Adrenal gland (tissue), 12 donors: Measurements from ENCODE around the gene ORMDL3. TPM values are rescaled to one million over a fixed set of nuclear protein-coding genes. Genes with fewer than 3 reads are reported as not detected.
"Not testable (repeated sequence)": the region's sequence is repeated elsewhere in the genome, so short reads cannot be mapped to it uniquely, and the experiment has no call there.

Source experiments
- DNase-seq, 7 donors: peaks; one replicate each; pipeline ENCODE4 v3.0.0-alpha.2; 2019 to 2020
- H3K27ac ChIP-seq, 5 donors: fragments of 200-600 bp; sonication (generic) in 4 of 5; 1 replicate in 3 of 5; 2 replicates in 2 of 5; pipeline versions ENCODE4 v1.5.1 to v1.8.0; 2016 to 2020; ENCODE audit warnings: mild to moderate bottlenecking in 1 of 5
- H3K27me3 ChIP-seq: fragments of 200-600 bp; 2 replicates; pipeline ENCODE4 v1.8.0; 2021
- H3K36me3 ChIP-seq, 2 donors: fragments of 200-600 bp; replicated peaks in 1 of 2; 1 replicate in 1 of 2; 2 replicates in 1 of 2; pipeline versions ENCODE4 v1.5.1 to v1.8.0; 2018 to 2022
- H3K4me1 ChIP-seq, 2 donors: fragments of 200-600 bp; replicated peaks in 1 of 2; 1 replicate in 1 of 2; 2 replicates in 1 of 2; pipeline versions ENCODE4 v1.5.1 to v1.8.0; 2018 to 2021
- H3K4me3 ChIP-seq, 4 donors: fragments of 200-600 bp; sonication (generic) in 3 of 4; one replicate each; pipeline ENCODE4 v1.5.1; 2016 to 2018
- H3K9me3 ChIP-seq, 3 donors: fragments of 200-600 bp; sonication (generic) in 1 of 3; replicated peaks in 1 of 3; 1 replicate in 2 of 3; 2 replicates in 1 of 3; pipeline versions ENCODE4 v1.5.1 to v1.8.0; 2016 to 2021
- POLR2A ChIP-seq, 2 donors: fragments of 450-650 bp; IDR thresholded peaks; one replicate each; pipeline ENCODE4 v1.6.1; 2017; ENCODE audit warnings: antibody characterized with exemption in 2 of 2, mild to moderate bottlenecking in 2 of 2, moderate library complexity in 1 of 2
- WGBS, 4 donors: extraction: QIAGEN DNeasy Blood & Tissue Kit in 2 of 4; methylation state at CpG; one replicate each; pipeline versions ENCODE4 v1.1.5 to v1.1.7; 2013 to 2017; 5-methylcytosine and 5-hydroxymethylcytosine counted together
- intact Hi-C, 2 donors: fragments of 100-400 bp; cut with DNase I; formaldehyde crosslinking; loops; one replicate each; pipeline versions ENCODE4 v1.14.1 to v1.15.0; 2022 to 2023
- polyA plus RNA-seq, 3 donors: library from polyadenylated mRNA; stranded (reverse); fragments of 200-250 nt in 2 of 3; fragments of 350-450 nt in 1 of 3; fragmentation: Illumina TruSeq in 1 of 3; extraction: RNeasy Lipid Tissue Mini Kit (QIAGEN cat#74804) in 1 of 3; gene quantifications; one replicate each; pipeline ENCODE4 v1.2.3, GENCODE V29; 2013 to 2014
- total RNA-seq, 9 donors: library from RNA; depleted of rRNA in 4 of 9; stranded (reverse); fragments of >200 nt in 4 of 9; fragments of 120-200 nt in 1 of 9; fragmentation: NEBNext Ultra II Directional in 1 of 9; extraction: Animal tissue kit (Norgen Biotek cat#: 25700) in 1 of 9; gene quantifications; one replicate each; pipeline versions ENCODE4 v1.1.0 to v1.2.4, GENCODE V29; 2013 to 2023
- TF ChIP-seq, protein P1 (sequence below), 6 experiments: fragments of 450-650 bp in 4 of 6; fragments of 200-600 bp in 2 of 6; sonication (generic) in 1 of 6; IDR thresholded peaks; 1 replicate in 5 of 6; 2 replicates in 1 of 6; pipeline versions ENCODE4 v1.5.1 to v1.8.0; 2016 to 2021; ENCODE audit warnings: antibody characterized with exemption in 6 of 6, mild to moderate bottlenecking in 2 of 6, moderate library complexity in 1 of 6
- donor health status: healthy with polysubstance abuse.
- donor health status: Bipolar disorder and iron deficiency.
- donor health status: DM: yes; HTN: yes; CAD: no.
- donor health status: DM: no; HTN: no; CAD: no.
- donor health status: DM: no; HTN: no; CAD: no.
- donor health status: DM: yes; HTN: yes; CAD: no.

The ORMDL3 gene
- total and polyA plus RNA-seq, 12 donors: 29.1 to 102 (median 51.9) TPM

- Histone ChIP-seq H3K27me3 (no peaks in the 10 kb centered on the region), H3K4me3 (peak overlapping the region in 1 of 4 donors; percentile 55), H3K4me1 (no peaks in the 10 kb centered on the region), H3K9me3 (no peaks in the 10 kb centered on the region), H3K27ac (no peak overlapping the region), H3K36me3 (no peaks in the 10 kb centered on the region)
- intact Hi-C loops: no loop called here
- peak in 1 of 2 donors; percentile 26 for TF ChIP-seq POLR2A (IDR thresholded peaks at IDR 0.05)
- TF ChIP-seq, protein P1, sequence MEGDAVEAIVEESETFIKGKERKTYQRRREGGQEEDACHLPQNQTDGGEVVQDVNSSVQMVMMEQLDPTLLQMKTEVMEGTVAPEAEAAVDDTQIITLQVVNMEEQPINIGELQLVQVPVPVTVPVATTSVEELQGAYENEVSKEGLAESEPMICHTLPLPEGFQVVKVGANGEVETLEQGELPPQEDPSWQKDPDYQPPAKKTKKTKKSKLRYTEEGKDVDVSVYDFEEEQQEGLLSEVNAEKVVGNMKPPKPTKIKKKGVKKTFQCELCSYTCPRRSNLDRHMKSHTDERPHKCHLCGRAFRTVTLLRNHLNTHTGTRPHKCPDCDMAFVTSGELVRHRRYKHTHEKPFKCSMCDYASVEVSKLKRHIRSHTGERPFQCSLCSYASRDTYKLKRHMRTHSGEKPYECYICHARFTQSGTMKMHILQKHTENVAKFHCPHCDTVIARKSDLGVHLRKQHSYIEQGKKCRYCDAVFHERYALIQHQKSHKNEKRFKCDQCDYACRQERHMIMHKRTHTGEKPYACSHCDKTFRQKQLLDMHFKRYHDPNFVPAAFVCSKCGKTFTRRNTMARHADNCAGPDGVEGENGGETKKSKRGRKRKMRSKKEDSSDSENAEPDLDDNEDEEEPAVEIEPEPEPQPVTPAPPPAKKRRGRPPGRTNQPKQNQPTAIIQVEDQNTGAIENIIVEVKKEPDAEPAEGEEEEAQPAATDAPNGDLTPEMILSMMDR (IDR thresholded peaks at IDR 0.05): no peak
- WGBS, 4 donors: 69 to 88% (median 72%) methylated on average over 14 to 22 of the region's 22 CpGs
- peak in 5 of 7 donors; percentile 27 to 66 (median 48) for DNase-seq
Observed at GRCh38 chr17:39951924-39952679, 24.7 kb upstream of the ORMDL3 start.

DNA sequence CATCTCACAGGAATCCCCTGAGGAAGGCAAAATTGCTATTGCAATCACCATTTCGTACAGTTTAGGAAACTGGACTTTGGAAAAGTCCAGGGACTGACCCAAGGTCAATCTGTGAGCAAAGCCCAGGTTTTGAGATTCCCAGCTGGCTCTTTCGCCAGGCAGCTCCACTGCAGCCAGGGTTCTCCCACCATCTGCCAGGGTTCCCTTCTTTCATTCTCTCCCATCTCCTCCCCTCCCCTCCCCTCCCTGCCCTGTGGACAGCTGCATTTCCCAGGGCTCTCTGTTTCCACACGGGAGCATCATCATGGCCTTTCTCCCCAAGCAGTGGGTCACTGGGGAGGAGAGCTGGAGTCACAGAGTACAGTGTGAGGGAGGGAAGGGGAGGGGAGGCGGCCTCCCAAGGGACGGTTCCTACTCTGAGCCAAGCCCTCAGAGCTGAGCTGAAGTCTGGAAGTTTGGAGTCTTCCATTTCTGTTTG lies 23.5 kb upstream of the ORMDL3 start:
- Histone ChIP-seq H3K4me1 (no peaks in the 10 kb centered on the region), H3K36me3 (no peaks in the 10 kb centered on the region), H3K27me3 (no peaks in the 10 kb centered on the region), H3K4me3 (no peak overlapping the region), H3K9me3 (no peaks in the 10 kb centered on the region), H3K27ac (no peak overlapping the region)
- 24 to 49% (median 35%) methylated on average over 3 to 5 of the region's 5 CpGs for WGBS, 4 donors
- intact Hi-C loops: no loop called here
- DNase-seq: peak in 2 of 7 donors; percentile 33 to 46
- TF ChIP-seq, protein P1 (IDR thresholded peaks at IDR 0.05): no peak
- no peak for TF ChIP-seq POLR2A (IDR thresholded peaks at IDR 0.05)

DNA sequence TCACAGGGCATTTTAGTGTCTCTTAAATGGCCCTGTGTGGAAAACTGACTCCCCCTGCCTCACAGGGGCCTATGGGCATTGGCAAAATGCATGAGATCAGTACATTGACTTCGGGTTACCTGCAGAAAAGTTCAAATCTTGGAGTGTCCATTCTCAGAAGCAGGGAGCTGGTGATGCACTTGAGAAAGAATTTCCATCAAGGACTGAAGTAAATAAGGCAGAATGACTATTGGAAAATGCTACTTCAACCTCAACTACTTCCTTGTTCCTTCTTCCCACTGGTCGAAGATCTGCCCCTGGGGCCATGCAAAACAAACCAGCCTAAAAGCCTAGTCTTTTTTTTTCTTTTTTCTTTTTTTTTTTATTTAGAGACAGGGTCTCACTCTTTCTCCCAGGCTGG lies 21.6 kb upstream of the ORMDL3 start:
- no peaks in the 10 kb centered on the region for H3K36me3 ChIP-seq
- 84 to 96% (median 88%) methylated on average over 2 of the region's 2 CpGs for WGBS, 4 donors
- H3K9me3 ChIP-seq: no peaks in the 10 kb centered on the region
- intact Hi-C loops: no loop called here
- H3K27ac ChIP-seq: no peak overlapping the region
- TF ChIP-seq, protein P1 (IDR thresholded peaks at IDR 0.05): no peak
- TF ChIP-seq POLR2A (IDR thresholded peaks at IDR 0.05): no peak
- DNase-seq: no peak
- H3K27me3 ChIP-seq: peaks cover 3% of the 10 kb centered on the region
- H3K4me1 ChIP-seq: no peaks in the 10 kb centered on the region
- H3K4me3 ChIP-seq: no peak overlapping the region

- H3K4me1 ChIP-seq, intact Hi-C loops, H3K27ac ChIP-seq, H3K36me3 ChIP-seq, DNase-seq, H3K27me3 ChIP-seq, H3K9me3 ChIP-seq, H3K4me3 ChIP-seq: not testable (repeated sequence)
- WGBS, 4 donors: 78 to 87% (median 83%) methylated on average over 5 of the region's 5 CpGs
Observed at GRCh38 chr17:39948489-39948828, 21.1 kb upstream of the ORMDL3 start.
